CD4-positive, alpha-beta T cell (primary cell): ENCODE data around the gene TRAPPC2. TPM values are rescaled to one million over a fixed set of nuclear protein-coding genes. Genes with fewer than 3 reads are reported as not detected.

Experiments
- ATAC-seq: fragments of 200-7000 bp; cut with Tn5 transposase; one replicate; pipeline ENCODE4 v1.10.0; 2022; ENCODE audit warnings: mild to moderate bottlenecking; ENCODE audit not compliant: poor library complexity
- CTCF ChIA-PET: fragments of 350-600 bp; sonication (Branson Sonifier 250); formaldehyde crosslinking; loops from one replicate; lab custom pipeline; 2021; ENCODE audit warnings: antibody characterized with exemption, inconsistent platforms; lab: Charles Lee
- POLR2A ChIA-PET: fragments of 350-600 bp; sonication (Branson Sonifier 250); formaldehyde crosslinking; loops from one replicate; lab custom pipeline; 2021; ENCODE audit warnings: antibody characterized with exemption, inconsistent platforms; lab: Charles Lee
- DNase-seq, 14 experiments: peaks; one replicate each; pipeline ENCODE4 v3.0.0-alpha.2; 2013 to 2020; ENCODE audit warnings: mixed read lengths in 2 of 14
- H3K27ac ChIP-seq, 2 donors: one replicate each; pipeline versions ENCODE4 v1.5.1 to v1.7.0; 2013; ENCODE audit warnings: low read length in 2 of 2, low read depth in 1 of 2, mild to moderate bottlenecking in 1 of 2
- H3K27me3 ChIP-seq, 2 experiments: 1 replicate in 1 of 2; 2 replicates in 1 of 2; pipeline versions ENCODE4 v1.6.1 to v1.7.0; 2013; ENCODE audit warnings: low read length in 2 of 2, control low read depth in 1 of 2, mild to moderate bottlenecking in 1 of 2, moderate library complexity in 1 of 2; ENCODE audit not compliant: insufficient read depth in 2 of 2, control insufficient read depth in 1 of 2
- H3K36me3 ChIP-seq: one replicate; pipeline ENCODE4 v1.6.1; 2013; ENCODE audit warnings: low read length, control low read depth; ENCODE audit not compliant: insufficient read depth
- H3K4me1 ChIP-seq: one replicate; pipeline ENCODE4 v1.6.1; 2013; ENCODE audit warnings: low read length, control low read depth; ENCODE audit not compliant: insufficient read depth
- H3K4me3 ChIP-seq: one replicate; pipeline ENCODE4 v1.5.1; 2013; ENCODE audit warnings: mild to moderate bottlenecking, low read length, moderate library complexity
- H3K9me3 ChIP-seq, 2 experiments: 1 replicate in 1 of 2; 2 replicates in 1 of 2; pipeline versions ENCODE4 v1.6.1 to v1.7.0; 2013; ENCODE audit warnings: low read length in 2 of 2, mild to moderate bottlenecking in 2 of 2, control low read depth in 1 of 2, moderate library complexity in 1 of 2; ENCODE audit not compliant: control insufficient read depth in 1 of 2, insufficient read depth in 1 of 2
- H3K27ac Mint-ChIP-seq: one replicate; pipeline ENCODE4 v1.8.0; 2020; ENCODE audit warnings: mixed read lengths
- H3K27me3 Mint-ChIP-seq: one replicate; pipeline ENCODE4 v1.8.0; 2021; ENCODE audit warnings: mixed read lengths
- H3K36me3 Mint-ChIP-seq: one replicate; pipeline ENCODE4 v1.8.0; 2021; ENCODE audit warnings: low read depth, mixed read lengths
- H3K4me1 Mint-ChIP-seq: one replicate; pipeline ENCODE4 v1.8.0; 2021; ENCODE audit warnings: low read depth, mixed read lengths
- H3K4me3 Mint-ChIP-seq: one replicate; pipeline ENCODE4 v1.8.0; 2020; ENCODE audit warnings: mild to moderate bottlenecking, mixed read lengths
- H3K9me3 Mint-ChIP-seq: one replicate; pipeline ENCODE4 v1.8.0; 2020; ENCODE audit warnings: mixed read lengths
- intact Hi-C, 2 experiments: fragments of 100-400 bp; cut with DNase I in 1 of 2; cut with micrococcal nuclease in 1 of 2; formaldehyde crosslinking; loops; one replicate each; pipeline versions ENCODE4 v1.15.1 to v1.9.0; 2023 to 2025; cut with DNase I, micrococcal nuclease
- total RNA-seq, 174 experiments: library from RNA in 2 of 174; stranded (reverse) in 2 of 174; gene quantifications; one replicate each; pipeline ENCODE4 v1.2.3 and lab custom pipeline; 2021 to 2026
- TF ChIP-seq, protein P1 (sequence below): fragments of 200-600 bp; IDR thresholded peaks from one replicate; pipeline ENCODE4 v1.8.0; 2022; ENCODE audit warnings: antibody characterized with exemption, mild to moderate bottlenecking

TRAPPC2 gene
- total RNA-seq, 2 experiments from 2014 or later, result 21.4 to 22.3 TPM

DNA sequence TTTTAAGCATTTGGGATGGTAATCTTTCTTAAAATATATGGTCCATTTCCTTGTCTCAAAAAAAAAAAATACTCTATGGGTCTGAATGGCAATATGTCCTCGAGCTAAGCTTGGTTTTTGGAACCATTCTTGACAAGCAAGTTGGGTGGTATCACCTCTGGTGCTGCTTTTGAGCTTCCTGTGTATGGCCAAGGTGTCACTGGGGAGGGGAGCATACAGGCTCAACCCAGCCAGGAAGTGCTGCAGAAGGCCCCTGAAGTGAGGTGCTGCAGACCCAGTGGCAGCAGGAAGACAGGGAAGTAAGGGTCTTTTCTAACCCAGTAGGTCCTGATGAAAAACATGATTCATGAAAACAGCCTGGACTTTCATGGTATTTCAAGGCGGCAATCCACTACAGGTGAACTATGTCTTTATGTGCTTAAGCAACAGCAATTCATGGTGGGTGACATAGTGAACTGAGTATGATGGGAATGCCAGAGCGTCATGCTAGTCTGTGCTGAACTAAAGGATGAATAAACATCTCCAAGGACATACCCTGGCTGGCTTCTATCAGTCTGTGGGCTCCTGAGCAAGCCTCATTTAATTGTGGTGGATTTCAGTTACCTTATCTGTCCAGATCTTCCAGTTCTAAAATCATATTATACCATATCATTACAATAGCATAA lies 15.1 kb downstream of the TRAPPC2 start:
- intact Hi-C loops, result no loop called here
- Mint-ChIP-seq H3K27me3 (no peaks in the 10 kb centered on the region), H3K36me3 (peaks cover 74% of the 10 kb centered on the region), H3K4me3 (peak overlapping the region; percentile 4), H3K27ac (peak overlapping the region; percentile 86), H3K4me1 (peaks cover 57% of the 10 kb centered on the region), H3K9me3 (no peaks in the 10 kb centered on the region)
- ATAC-seq, result peak; percentile 29
- Histone ChIP-seq H3K36me3 (peaks cover 27% of the 10 kb centered on the region), H3K9me3 (no peaks in the 10 kb centered on the region), H3K27ac (no peak overlapping the region), H3K4me1 (peaks cover 32% of the 10 kb centered on the region), H3K4me3 (no peak overlapping the region), H3K27me3 (no peaks in the 10 kb centered on the region)
- POLR2A ChIA-PET, result interaction anchor here (1.8 to 9.0 kb wide), 2 partner anchors 15 to 31 kb away, joined by 7 to 105 read pairs; partner anchors contain the start of genes OFD1, RAB9A and TRAPPC2
- DNase-seq, result peak in 4 of 14 experiments; percentile 7 to 71 (median 31)
- CTCF ChIA-PET, result no interaction called here
- TF ChIP-seq, protein P1, sequence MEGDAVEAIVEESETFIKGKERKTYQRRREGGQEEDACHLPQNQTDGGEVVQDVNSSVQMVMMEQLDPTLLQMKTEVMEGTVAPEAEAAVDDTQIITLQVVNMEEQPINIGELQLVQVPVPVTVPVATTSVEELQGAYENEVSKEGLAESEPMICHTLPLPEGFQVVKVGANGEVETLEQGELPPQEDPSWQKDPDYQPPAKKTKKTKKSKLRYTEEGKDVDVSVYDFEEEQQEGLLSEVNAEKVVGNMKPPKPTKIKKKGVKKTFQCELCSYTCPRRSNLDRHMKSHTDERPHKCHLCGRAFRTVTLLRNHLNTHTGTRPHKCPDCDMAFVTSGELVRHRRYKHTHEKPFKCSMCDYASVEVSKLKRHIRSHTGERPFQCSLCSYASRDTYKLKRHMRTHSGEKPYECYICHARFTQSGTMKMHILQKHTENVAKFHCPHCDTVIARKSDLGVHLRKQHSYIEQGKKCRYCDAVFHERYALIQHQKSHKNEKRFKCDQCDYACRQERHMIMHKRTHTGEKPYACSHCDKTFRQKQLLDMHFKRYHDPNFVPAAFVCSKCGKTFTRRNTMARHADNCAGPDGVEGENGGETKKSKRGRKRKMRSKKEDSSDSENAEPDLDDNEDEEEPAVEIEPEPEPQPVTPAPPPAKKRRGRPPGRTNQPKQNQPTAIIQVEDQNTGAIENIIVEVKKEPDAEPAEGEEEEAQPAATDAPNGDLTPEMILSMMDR, result no peak

DNA sequence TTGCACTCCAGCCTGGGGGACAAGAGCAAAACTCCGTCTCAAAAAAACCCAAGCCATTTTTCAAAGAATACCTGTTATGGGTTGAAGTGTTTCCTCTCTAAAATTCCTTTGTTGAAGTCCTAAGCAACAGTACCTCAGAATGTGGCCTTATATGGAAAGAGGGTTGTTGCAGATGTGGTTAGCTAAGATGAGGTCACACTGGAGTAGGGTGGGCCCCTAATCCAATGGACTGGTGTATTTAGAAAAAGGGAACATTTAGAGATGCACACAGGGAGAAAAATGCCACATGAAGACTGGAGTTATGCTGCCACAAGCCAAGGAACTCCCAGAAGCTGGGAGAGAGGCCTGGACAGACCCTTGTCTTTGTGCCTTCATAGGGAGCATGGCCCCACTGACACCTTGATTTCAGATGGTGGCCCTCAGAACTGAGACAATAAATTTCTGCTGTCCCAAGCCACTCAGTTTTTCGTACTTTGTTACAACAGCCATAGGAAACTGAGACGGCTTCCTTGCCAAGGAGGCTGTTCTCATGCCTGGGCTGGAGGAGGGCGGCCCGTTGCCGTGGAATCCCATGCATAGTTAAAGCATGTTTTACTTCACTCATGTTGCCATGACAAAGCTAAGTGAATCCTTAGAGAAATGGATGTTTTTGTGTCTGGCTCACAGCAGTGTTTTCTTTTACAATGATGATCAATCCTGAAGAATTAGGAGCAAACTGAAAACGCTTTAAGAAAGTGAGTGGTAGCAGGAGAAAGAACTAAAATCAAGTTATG lies 16.5 kb downstream of the TRAPPC2 start:
- Histone ChIP-seq H3K4me3 (no peak overlapping the region), H3K27me3 (no peaks in the 10 kb centered on the region), H3K27ac (no peak overlapping the region), H3K4me1 (peaks cover 32% of the 10 kb centered on the region), H3K9me3 (no peaks in the 10 kb centered on the region), H3K36me3 (peaks cover 34% of the 10 kb centered on the region)
- ChIA-PET POLR2A (interaction anchor here (9.0 kb wide), 1 partner anchor 16 kb away, joined by 105 read pairs; the partner anchor contains the start of genes OFD1 and TRAPPC2), CTCF (no interaction called here)
- ATAC-seq (no peak), DNase-seq (no peak)
- Mint-ChIP-seq H3K9me3 (no peaks in the 10 kb centered on the region), H3K27me3 (no peaks in the 10 kb centered on the region), H3K27ac (peak overlapping the region; percentile 85), H3K4me1 (peaks cover 47% of the 10 kb centered on the region), H3K36me3 (peaks cover 65% of the 10 kb centered on the region), H3K4me3 (no peak overlapping the region)
- intact Hi-C loops, result no loop called here
- TF ChIP-seq, protein P1, result no peak

DNA sequence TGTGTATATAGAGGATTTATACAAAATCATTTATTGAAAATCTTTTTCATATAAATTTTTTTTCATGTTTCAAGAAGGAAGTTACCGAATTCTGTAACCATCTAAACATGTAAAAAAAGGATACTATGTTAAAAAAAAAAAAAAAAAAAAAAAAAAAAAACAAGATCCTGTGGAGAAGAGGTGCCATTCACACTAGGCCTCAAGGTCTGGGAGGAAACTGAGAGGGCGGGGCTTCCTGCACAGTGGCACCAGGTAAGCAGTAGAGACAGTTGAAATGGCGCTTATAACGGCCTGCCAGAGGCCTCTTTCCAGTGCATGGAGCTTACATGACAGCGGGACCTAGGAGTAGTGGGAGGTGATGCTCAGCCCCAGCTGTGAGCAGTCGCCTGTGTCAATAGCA lies 17.5 kb downstream of the TRAPPC2 start:
- ATAC-seq, result peak; percentile 86
- Mint-ChIP-seq H3K4me1 (peaks cover 42% of the 10 kb centered on the region), H3K27me3 (no peaks in the 10 kb centered on the region)

More for the DNA sequence above, 17.5 kb downstream of the TRAPPC2 start:
- peak in 13 of 14 experiments; percentile 20 to 82 (median 42) for DNase-seq
- no peaks in the 10 kb centered on the region for H3K27me3 ChIP-seq
- H3K4me3 ChIP-seq, result no peak overlapping the region
- intact Hi-C loops, result no loop called here
- H3K36me3 Mint-ChIP-seq, result peaks cover 69% of the 10 kb centered on the region
- no peaks in the 10 kb centered on the region for H3K9me3 ChIP-seq
- ChIA-PET POLR2A (interaction anchor here (1.1 to 9.0 kb wide), 2 partner anchors 9 to 17 kb away, joined by 5 to 105 read pairs; partner anchors contain the start of genes OFD1 and TRAPPC2), CTCF (no interaction called here)
- no peaks in the 10 kb centered on the region for H3K9me3 Mint-ChIP-seq
- H3K4me3 Mint-ChIP-seq, result no peak overlapping the region
- peak overlapping the region in 1 of 2 donors; percentile 29 for H3K27ac ChIP-seq
- TF ChIP-seq, protein P1, result no peak
- peaks cover 28% of the 10 kb centered on the region for H3K4me1 ChIP-seq
- peak overlapping the region; percentile 85 for H3K27ac Mint-ChIP-seq
- peaks cover 41% of the 10 kb centered on the region for H3K36me3 ChIP-seq
